NCI-H1092 (cell line): Measurements from ENCODE around the gene OR6M1.

Source experiments
- DNase-seq: peaks from one replicate; lab custom pipeline; 2025; lab: John Stamatoyannopoulos, UW

Gene OR6M1

GRCh38 chr11:123775289-123775688, 30.9 kb downstream of the OR6M1 start:
- no peak for DNase-seq

GRCh38 chr11:123773959-123774358, 32.2 kb downstream of the OR6M1 start:
- no peak for DNase-seq

GRCh38 chr11:123773026-123773425, 33.1 kb downstream of the OR6M1 start:
- no peak for DNase-seq

GRCh38 chr11:123771664-123772063, 34.5 kb downstream of the OR6M1 start:
- DNase-seq: no peak

- no peak for DNase-seq
Measured at GRCh38 chr11:123770712-123771111, 35.4 kb downstream of the OR6M1 start.

- no peak for DNase-seq
Measured at GRCh38 chr11:123765601-123766000, 40.5 kb downstream of the OR6M1 start.

GRCh38 chr11:123762422-123762821, 43.7 kb downstream of the OR6M1 start:
- DNase-seq: no peak

- DNase-seq: no peak
Measured at GRCh38 chr11:123760894-123761293, 45.3 kb downstream of the OR6M1 start.

DNA sequence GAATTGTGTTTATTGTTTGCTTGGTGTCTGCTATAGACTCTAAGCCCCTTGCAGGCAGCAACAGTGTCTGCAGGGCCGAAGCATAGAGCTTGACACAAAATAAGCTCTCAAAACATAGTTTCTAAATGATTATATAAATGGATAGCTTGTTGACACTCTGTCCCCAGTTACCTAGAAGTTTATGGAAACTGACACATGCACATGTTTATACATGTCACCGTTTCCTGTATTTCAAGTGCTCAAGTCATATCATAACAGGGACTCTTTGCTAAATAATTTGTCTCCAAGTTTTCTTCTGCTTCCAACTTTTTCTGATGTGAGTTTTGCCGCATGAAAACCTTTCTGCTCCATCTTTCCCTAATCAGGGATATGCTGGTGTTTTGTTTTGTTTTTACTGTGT, 48.2 kb downstream of the OR6M1 start:
- DNase-seq: no peak

DNA sequence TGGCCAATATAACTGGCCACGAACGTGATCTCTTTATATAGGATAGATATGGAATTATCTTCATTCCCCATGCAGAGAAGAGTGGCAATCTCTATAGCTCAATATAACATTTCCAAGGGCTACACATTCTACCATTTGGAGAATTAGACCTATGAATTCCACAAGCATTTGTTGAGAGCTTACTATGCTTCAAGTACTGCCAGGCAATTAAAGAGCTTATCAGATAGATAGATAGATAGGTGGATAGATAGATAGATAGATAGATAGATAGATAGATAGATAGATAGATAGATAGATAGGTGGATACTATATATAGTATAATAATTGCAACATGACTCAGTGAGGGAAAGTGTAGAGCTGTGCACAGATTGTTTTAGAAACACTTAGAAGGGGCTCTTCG, 50.3 kb downstream of the OR6M1 start:
- DNase-seq: no peak
